ENCODE data around the gene RCHY1.
"Not testable (repeated sequence)": the region's sequence is repeated elsewhere in the genome, so short reads cannot be mapped to it uniquely, and the experiment has no call there.

The RCHY1 gene

GRCh38 chr4:75516144-75516543 lies 1.9 kb upstream of the RCHY1 start:
- no peak for DNase-seq (ENCODE audit: low read depth, low spot score)

DNA sequence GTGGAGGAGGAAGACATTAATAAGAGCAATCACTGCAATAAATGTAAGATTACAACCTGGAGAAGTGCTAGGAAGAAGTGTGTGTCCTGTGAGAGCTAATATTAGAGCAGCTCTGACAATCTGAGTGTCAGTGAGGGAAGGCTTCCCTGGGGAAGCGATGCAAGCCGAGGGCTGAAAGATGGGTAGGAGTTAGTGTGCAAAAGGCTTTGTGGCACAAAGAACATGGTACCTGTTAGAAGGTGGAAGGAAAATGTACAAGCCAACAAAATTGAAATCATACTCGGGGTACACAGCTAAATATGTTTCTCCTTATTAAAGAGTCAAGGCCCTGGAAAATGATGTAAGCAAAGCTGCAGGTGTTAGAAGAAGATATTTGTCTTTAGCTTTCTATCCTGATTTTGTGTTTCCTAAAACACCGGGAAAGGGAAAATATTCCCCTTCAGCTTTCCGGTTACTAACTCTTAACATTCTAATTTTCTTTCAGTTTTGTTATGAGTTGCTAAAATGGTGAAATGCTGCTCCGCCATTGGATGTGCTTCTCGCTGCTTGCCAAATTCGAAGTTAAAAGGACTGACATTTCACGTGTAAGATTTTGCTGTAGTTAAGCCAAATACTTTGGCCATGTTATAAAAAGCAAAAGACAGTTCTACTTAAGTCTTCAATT lies 878 bp upstream of the RCHY1 start:
- DNase-seq (ENCODE audit: low read depth, low spot score) = no peak

DNA sequence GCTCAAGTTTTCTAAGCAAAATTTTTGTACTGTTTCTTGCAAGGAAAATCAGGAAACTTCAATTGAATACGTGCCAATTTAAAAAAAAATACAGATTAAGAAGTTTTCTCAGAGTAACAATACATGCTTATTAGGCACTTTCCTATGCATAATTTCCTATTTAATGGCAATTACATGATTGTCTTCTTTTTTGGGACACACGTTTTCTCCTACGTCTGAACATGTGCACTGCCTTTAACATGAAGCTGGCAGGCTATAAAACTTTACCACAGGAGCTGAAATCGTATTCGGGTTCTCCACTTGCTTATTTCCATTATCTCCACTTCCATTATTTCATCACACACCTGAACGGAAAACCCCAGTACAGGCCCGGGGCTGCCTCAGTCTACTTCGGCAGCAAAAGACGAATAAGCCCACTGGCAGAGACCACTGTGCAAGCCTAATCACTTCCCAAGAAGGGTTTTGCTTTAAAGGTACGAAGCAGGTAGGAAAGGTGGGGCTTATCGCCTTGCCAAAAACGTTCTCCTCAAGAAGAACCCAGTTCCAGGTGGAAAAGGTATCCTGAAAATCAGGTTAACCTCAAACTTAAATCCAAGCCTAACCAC lies 575 bp downstream of the RCHY1 start:
- no peak for DNase-seq (ENCODE audit: low read depth, low spot score)

DNA sequence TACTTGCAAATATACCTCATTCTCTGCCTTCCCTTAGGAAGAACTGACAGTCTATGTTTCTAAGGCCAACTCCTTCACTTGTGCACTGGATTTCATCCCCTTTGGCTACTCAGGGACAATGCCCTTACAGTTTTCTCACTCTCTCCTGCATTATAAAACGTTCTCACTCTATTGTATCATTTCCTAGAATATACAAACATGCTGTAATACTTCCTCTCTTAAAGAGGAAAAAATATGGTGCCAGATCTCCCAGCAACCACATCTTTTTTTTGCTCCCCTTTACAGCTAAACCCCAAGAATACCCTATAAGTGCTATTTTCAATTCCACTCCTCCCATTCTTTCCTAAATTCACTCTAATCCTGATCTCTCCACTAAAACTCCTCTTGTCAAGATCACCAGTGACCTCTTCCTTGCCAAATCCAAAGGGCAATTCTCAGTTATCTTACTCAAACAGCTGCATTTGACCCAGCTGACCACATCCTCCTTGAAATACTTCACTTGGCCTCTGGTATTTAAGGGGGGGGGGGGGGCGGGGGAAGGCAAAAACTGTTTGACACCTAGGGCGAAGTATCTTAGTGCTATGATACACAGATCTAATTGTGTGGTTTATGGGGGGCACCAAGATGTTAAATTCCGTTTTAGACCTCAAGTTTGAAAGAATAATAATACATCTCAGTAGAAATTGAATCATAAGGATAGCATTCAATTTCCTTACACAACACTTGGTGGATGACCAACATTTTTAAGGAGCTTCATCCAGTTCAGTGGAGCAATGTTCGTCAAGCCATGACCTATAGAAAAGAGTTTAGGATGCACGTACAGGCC lies 1.6 kb downstream of the RCHY1 start:
- DNase-seq (ENCODE audit: low read depth, low spot score) = no peak

GRCh38 chr4:75511841-75512240 lies 2.4 kb downstream of the RCHY1 start:
- DNase-seq (ENCODE audit: low read depth, low spot score) = no peak

GRCh38 chr4:75509592-75509991 lies 4.6 kb downstream of the RCHY1 start:
- not testable (repeated sequence) for DNase-seq (ENCODE audit: low read depth, low spot score)

- no peak for DNase-seq (ENCODE audit: low read depth, low spot score)
Measured at GRCh38 chr4:75505630-75506029, 8.6 kb downstream of the RCHY1 start.

DNA sequence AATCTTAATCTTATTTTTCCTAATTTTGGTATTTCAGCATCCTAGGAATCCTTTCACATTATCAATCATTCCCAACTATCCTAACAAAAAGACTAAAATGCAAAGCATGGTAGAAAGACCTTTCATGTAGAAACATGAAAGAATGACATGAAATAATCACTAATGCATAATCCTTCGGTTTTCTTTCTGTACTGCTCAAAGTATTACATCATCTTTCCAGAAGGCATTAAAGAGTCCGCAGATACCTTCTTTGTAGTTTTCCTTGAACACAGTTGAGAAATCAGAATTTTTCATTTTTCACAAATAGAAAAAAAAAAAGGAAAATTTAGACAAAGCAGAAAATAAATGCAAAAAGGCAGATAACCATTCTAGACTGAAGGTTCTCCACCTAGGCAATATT lies 11.5 kb downstream of the RCHY1 start:
- no peak for DNase-seq (ENCODE audit: low read depth, low spot score)

GRCh38 chr4:75499900-75500299 lies 14.3 kb downstream of the RCHY1 start:
- DNase-seq (ENCODE audit: low read depth, low spot score) = no peak

DNA sequence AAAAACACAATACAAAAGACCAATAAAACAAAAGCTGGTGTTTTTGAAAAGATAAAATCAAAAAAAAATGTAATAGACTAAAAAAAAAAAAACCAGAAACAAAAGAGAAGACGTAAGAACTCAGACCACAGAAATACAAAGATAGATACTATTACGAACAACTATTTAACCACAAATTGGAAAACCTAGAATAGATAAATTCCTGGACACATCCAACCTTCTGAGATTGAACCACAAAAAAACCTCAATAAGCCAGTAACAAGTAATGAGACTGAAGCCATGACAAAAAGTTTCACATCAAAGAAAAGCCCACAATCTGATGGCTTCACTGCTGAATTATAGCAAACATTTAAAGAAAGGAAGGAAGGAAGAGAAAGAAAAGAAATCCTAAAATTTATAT lies 16.2 kb downstream of the RCHY1 start:
- no peak for DNase-seq (ENCODE audit: low read depth, low spot score)

- DNase-seq (ENCODE audit: low read depth, low spot score) = no peak
Measured at GRCh38 chr4:75497133-75497532, 17.1 kb downstream of the RCHY1 start.

DNA sequence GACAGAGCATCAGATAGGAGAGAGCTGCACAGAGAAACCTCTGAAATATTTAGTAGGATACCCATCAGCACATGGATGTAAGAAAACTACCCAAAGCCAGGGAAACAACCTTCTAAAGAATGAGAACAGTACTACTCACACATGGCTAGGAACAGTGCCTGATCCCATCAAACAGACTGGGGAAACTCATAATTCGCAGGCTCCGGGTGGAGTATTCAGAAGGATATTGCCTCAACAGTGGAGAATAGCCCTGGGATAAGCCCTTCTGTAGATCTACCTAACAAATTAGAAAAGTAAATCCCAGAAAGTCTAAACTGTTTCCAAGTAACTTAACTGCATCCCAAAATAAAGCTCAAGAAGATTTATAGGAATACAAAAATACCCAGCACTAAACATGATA lies 17.8 kb downstream of the RCHY1 start:
- no peak for DNase-seq (ENCODE audit: low read depth, low spot score)

GRCh38 chr4:75495476-75495875 lies 18.7 kb downstream of the RCHY1 start:
- DNase-seq (ENCODE audit: low read depth, low spot score) = no peak

- no peak for DNase-seq (ENCODE audit: low read depth, low spot score)
Measured at GRCh38 chr4:75494563-75494962, 19.6 kb downstream of the RCHY1 start.

GRCh38 chr4:75490155-75490554 lies 24.0 kb downstream of the RCHY1 start:
- DNase-seq (ENCODE audit: low read depth, low spot score) = no peak

- no peak for DNase-seq (ENCODE audit: low read depth, low spot score)
Measured at GRCh38 chr4:75484190-75484589, 30.0 kb downstream of the RCHY1 start.

DNA sequence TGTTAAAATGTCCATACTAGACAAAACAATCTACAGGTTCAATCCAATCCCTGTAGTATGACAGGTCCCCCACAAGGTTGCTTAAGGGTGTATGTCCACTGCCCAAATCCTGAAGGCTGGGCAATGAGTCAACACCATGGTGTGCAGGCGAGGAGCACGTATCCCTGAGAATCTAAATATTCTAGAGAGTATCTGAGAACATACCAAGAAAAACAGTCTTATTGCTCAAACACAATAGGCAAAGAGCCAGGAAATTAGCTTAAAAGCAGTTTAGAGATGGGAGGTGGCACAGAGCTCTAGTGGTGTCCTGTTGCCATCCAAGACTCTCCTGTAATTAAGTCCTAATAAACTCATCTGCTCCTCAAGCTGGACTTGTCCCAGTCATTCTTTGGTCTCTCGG lies 37.0 kb downstream of the RCHY1 start:
- no peak for DNase-seq (ENCODE audit: low read depth, low spot score)

DNA sequence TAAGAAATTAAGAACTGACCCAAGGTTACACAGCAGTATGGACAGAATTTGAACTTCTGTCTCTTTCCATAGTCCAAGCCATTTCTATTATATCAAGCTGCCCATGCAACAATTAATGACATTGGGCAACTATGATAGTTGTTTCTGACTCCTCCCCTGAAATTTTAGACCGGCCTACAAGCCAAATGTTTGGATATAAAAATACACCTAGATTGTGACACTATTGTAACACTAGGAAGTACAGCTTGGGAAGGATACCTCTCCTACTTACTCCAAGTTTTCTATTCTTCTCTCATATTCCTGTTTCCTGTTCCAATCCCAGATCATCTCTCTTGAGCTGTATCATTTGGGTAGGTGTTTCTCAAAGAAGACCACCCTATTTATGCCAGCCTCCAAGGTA lies 43.5 kb downstream of the RCHY1 start:
- DNase-seq (ENCODE audit: low read depth, low spot score) = no peak

DNA sequence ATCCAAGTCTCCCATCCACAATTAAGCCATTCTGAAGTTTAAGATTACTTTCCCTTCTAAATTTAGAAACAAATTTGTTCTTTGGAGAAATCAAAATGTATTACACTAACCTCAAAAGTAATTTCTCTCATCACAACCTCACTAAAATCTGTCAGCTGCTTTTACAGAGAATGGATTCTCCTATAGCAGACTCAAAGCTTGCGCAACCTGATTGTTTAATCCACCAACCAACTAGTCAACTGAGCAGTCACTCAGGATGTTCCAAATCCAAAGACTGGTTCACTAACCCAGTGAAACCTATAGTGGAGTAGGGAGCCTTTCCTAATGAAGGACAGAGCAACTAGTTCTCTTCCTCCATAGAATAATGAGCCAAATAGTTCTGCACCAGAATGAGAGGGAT lies 44.3 kb downstream of the RCHY1 start:
- DNase-seq (ENCODE audit: low read depth, low spot score) = no peak

DNA sequence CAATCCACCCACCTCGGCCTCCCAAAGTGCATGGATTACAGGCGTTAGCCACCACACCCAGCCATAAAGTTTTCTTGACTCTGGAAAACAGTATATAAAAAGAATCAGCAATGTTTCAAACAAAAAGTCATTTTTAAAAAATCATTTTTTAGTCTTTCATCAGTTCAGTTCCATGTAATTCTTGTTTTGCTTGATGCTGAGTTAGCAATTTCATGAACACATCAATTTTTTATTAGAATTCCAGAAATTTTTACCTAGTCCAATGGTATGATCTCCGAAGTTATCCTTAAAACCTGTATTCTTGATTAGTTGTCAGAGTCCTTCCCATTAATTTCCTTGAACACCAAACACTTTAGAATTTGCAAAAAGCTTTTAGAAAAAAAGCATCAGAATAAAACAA lies 56.8 kb downstream of the RCHY1 start:
- DNase-seq (ENCODE audit: low read depth, low spot score) = no peak

DNA sequence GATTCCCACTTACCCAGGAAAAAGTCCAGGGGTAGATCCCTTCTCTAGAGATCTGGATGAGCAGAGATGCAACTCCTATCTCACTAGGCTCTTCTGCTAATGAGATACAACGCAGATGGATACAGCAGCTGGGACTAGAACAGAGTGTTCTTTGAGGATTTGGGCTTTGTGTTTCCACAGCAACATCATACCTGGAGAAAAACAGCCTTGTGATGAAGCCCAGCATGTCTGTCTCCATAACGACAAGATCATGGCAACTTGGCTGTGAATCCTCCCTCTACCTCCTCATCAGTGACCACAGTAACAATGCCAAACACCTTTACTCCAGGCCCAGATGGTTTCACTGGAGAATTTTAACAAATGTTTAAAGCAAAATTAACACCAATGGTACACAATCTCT lies 80.1 kb downstream of the RCHY1 start:
- DNase-seq (ENCODE audit: low read depth, low spot score) = no peak

- no peak for DNase-seq (ENCODE audit: low read depth, low spot score)
Measured at GRCh38 chr4:75432683-75433082, 81.5 kb downstream of the RCHY1 start.

GRCh38 chr4:75429208-75429607 lies 85.0 kb downstream of the RCHY1 start:
- DNase-seq (ENCODE audit: low read depth, low spot score) = no peak
